Left ventricle myocardium inferior (tissue), 1 donor: ENCODE data around the gene FANCC. TPM values are rescaled to one million over a fixed set of nuclear protein-coding genes. Genes with fewer than 3 reads are reported as not detected.

Experiments used
- DNase-seq: peaks from one replicate; pipeline ENCODE4 v3.0.0-alpha.2; 2020
- H3K27ac ChIP-seq: fragments of 200-600 bp; replicated peaks from 2 replicates; pipeline ENCODE4 v1.8.0; 2021
- H3K27me3 ChIP-seq: fragments of 200-600 bp; 2 replicates; pipeline ENCODE4 v1.8.0; 2021; ENCODE audit warnings: low read depth
- H3K36me3 ChIP-seq: fragments of 200-600 bp; 2 replicates; pipeline ENCODE4 v1.8.0; 2021
- H3K4me1 ChIP-seq: fragments of 200-600 bp; 2 replicates; pipeline ENCODE4 v1.8.0; 2021
- H3K4me3 ChIP-seq: fragments of 200-600 bp; 2 replicates; pipeline ENCODE4 v1.8.0; 2021; ENCODE audit warnings: mild to moderate bottlenecking, moderate library complexity
- H3K9me3 ChIP-seq: fragments of 200-600 bp; replicated peaks from 2 replicates; pipeline ENCODE4 v1.8.0; 2021
- CTCF ChIP-seq: fragments of 200-600 bp; IDR thresholded peaks from 2 replicates; pipeline ENCODE4 v1.8.0; 2021; ENCODE audit warnings: antibody characterized with exemption, mild to moderate bottlenecking, borderline replicate concordance
- intact Hi-C: fragments of 100-400 bp; cut with micrococcal nuclease; formaldehyde crosslinking; loops from one replicate; pipeline ENCODE4 v1.11.0; 2022
- total RNA-seq: library from RNA; stranded (reverse); fragmentation: NEBNext Ultra II Directional; extraction: Animal tissue kit (Norgen Biotek cat#: 25700); gene quantifications from one replicate; pipeline ENCODE4 v1.2.1, GENCODE V29; 2021
- donor health status: DM: no; HTN: yes; CAD: no; lungs with severe emphysema.

The FANCC gene
- total RNA-seq, 1 donor from 2014 or later: 4.1 TPM

- no peak overlapping the region for H3K4me3 ChIP-seq
- H3K4me1 ChIP-seq: peaks cover 13% of the 10 kb centered on the region
- intact Hi-C loops: no loop called here
- no peaks in the 10 kb centered on the region for H3K36me3 ChIP-seq
- DNase-seq: no peak
- H3K27ac ChIP-seq: no peak overlapping the region
- no peak for TF ChIP-seq CTCF
- H3K9me3 ChIP-seq: no peaks in the 10 kb centered on the region
- H3K27me3 ChIP-seq: peaks cover 67% of the 10 kb centered on the region
These were observed 28.5 kb upstream of the FANCC start for GRCh38 chr9:95346021-95346420.

GRCh38 chr9:95344735-95345325, 27.3 kb upstream of the FANCC start:
- no peaks in the 10 kb centered on the region for H3K9me3 ChIP-seq
- peaks cover 55% of the 10 kb centered on the region for H3K27me3 ChIP-seq
- no peak for TF ChIP-seq CTCF
- H3K36me3 ChIP-seq: no peaks in the 10 kb centered on the region
- no peak overlapping the region for H3K4me3 ChIP-seq
- H3K27ac ChIP-seq: no peak overlapping the region
- peaks cover 11% of the 10 kb centered on the region for H3K4me1 ChIP-seq
- no peak for DNase-seq
- intact Hi-C loops: no loop called here

DNA sequence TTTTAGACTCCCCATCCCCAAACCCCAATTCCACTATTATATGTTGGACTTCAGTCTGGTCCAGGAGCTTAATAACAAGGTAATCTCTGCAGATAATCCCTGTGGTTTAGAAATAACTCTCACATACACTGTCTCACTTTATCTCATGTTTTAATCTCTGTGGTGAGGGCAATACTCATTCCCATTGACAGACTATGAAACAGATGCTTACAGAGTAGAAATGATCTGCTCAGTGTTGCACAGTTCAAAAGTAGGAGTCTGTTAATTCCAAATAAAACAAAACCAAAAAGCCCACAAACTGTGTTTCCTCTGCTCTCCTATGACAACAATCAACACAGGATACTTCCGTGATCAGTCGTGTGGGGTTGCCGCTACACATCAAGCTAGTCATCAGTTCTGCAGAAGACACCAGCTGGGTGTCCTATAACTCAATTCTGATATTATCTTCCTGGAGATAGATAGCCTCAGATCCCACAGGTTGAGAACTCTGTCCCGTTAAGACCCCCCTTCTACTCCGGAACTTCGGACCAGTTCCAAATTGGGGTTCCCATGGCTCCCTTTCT, 26.3 kb upstream of the FANCC start:
- no peak for DNase-seq
- no peaks in the 10 kb centered on the region for H3K36me3 ChIP-seq
- TF ChIP-seq CTCF: no peak
- peaks cover 1% of the 10 kb centered on the region for H3K4me1 ChIP-seq
- H3K27me3 ChIP-seq: peaks cover 44% of the 10 kb centered on the region
- no peak overlapping the region for H3K27ac ChIP-seq
- no peaks in the 10 kb centered on the region for H3K9me3 ChIP-seq
- no peak overlapping the region for H3K4me3 ChIP-seq
- intact Hi-C loops: no loop called here

GRCh38 chr9:95342571-95342970, 25.1 kb upstream of the FANCC start:
- no peak for DNase-seq
- Histone ChIP-seq H3K27ac (no peak overlapping the region), H3K9me3 (no peaks in the 10 kb centered on the region), H3K4me1 (no peaks in the 10 kb centered on the region), H3K36me3 (no peaks in the 10 kb centered on the region), H3K27me3 (peaks cover 32% of the 10 kb centered on the region), H3K4me3 (no peak overlapping the region)
- TF ChIP-seq CTCF: no peak
- intact Hi-C loops: no loop called here

DNA sequence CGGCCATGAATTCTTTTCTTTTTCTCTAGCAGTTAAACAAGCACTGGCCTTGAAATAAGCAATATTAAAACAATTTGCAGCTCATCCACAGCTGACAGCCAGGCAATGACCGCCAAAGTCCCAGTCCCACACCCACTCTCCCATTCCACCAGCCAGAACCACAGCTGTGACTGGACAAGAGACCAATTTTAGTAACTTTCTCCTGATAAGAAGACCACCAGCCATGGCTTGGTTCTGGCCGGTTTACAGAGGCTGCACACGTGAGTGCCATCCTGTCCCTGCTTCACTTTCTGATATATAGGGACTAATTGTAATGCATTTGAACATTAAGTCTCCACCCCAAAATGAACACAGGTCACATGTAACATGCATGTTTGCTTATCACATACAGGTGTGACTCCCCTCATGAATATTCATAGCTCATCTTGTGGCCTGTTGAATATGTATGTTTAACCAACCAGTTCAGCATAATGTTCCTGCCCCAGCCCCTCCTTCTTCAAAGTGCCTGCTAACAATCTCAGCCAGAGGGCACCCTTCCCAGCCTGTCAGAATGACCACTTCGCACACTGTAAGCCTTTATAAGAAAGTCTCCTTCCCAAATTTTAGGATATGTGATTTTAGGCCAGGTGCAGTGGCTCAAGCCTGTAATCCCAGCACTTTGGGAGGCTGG, 23.9 kb upstream of the FANCC start:
- Histone ChIP-seq H3K27ac (no peak overlapping the region), H3K4me1 (no peaks in the 10 kb centered on the region), H3K9me3 (no peaks in the 10 kb centered on the region), H3K27me3 (peaks cover 30% of the 10 kb centered on the region), H3K36me3 (no peaks in the 10 kb centered on the region), H3K4me3 (no peak overlapping the region)
- intact Hi-C loops: no loop called here
- no peak for DNase-seq
- TF ChIP-seq CTCF: peak; percentile 50
